VCaP (cell line): ENCODE results near the gene HIVEP3.

Experiments used
- H3K27ac ChIP-seq: fragments of 450-650 bp; 2 replicates; pipeline ENCODE4 v1.5.1; 2017
- CTCF ChIP-seq: fragments of 450-650 bp; conservative IDR thresholded peaks from 2 replicates; pipeline ENCODE4 v1.5.1; 2017; ENCODE audit warnings: mild to moderate bottlenecking, moderate library complexity

The HIVEP3 gene

GRCh38 chr1:41883507-41883906, 35.2 kb downstream of the HIVEP3 start:
- TF ChIP-seq CTCF = no peak
- H3K27ac ChIP-seq = peak overlapping the region; percentile 97

- H3K27ac ChIP-seq = peak overlapping the region; percentile 97
- no peak for TF ChIP-seq CTCF
Measured at GRCh38 chr1:41882486-41882885, 36.2 kb downstream of the HIVEP3 start.

GRCh38 chr1:41882068-41882477, 36.6 kb downstream of the HIVEP3 start:
- H3K27ac ChIP-seq = peak overlapping the region; percentile 97
- TF ChIP-seq CTCF = no peak

- peak overlapping the region; percentile 97 for H3K27ac ChIP-seq
- no peak for TF ChIP-seq CTCF
Measured at GRCh38 chr1:41880950-41881885, 37.5 kb downstream of the HIVEP3 start.

- TF ChIP-seq CTCF = no peak
- H3K27ac ChIP-seq = peak overlapping the region; percentile 97
Measured at GRCh38 chr1:41880261-41880660, 38.5 kb downstream of the HIVEP3 start.

- peak overlapping the region; percentile 97; the same call in 1 of the 2 replicates for H3K27ac ChIP-seq
- no peak for TF ChIP-seq CTCF
Measured at GRCh38 chr1:41879617-41880016, 39.1 kb downstream of the HIVEP3 start.

GRCh38 chr1:41878911-41879310, 39.8 kb downstream of the HIVEP3 start:
- no peak for TF ChIP-seq CTCF
- peak overlapping the region; percentile 97; the same call in 1 of the 2 replicates for H3K27ac ChIP-seq
